ENCODE measurements around the gene LHX4. TPM values are rescaled to one million over a fixed set of nuclear protein-coding genes. Genes with fewer than 3 reads are reported as not detected.

The LHX4 gene
- total and polyA plus RNA-seq, 2 of the 8 experiments (the other 6 are each of a cell fraction or from before 2014, with no cell fraction given), result 0.85 to 4.9 TPM

DNA sequence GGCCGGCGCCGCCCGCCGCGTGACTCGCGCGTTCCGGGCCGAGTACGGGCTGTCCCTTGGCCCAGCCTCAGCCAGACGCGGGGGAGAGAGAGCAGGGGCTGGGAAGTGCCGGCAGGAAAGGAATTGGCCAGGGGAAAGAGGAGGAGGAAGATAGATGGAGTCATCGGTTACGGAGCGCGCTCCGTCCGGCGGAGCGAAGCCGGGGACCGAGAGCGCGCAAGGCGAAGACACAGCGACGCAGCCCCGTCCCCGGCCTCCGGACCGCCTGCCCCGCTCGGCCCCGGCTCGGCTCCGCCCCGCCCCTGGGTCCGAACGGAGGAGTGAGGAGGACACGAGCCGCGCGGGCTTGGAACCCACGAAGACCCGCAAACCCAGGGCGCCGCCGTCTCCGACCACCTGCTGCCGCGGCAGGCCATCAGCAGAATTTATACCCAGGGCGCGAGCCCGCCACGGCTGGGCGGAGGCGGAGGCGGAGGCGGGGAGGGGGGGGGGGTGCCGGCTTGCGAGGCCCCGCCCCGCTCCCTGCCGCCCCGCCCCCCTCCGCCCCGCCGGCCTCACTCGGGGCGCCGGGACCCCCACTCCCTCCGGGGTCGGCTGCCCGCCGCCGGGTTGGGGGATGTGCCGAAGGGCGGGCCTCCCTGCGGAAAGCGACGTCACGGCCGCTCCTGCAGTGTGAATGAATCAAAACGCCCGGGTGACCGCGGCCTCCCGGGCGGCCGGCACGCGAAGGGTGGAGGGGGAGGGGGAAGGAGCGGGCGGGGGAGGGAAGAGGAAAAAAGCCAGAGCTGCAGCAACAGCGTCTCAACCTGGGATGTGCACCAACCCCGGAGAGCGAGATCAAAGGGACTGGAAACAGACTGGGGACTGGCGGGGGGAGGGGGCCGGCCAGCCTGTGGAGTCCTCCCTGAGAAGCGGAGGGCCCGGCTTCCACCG, at the start of gene LHX4 (continued):
- TF ChIP-seq RBBP5 (IDR thresholded peaks at IDR 0.05; ENCODE audit: borderline replicate concordance, low read depth, low read length), result peak; percentile 87

All from H1 (cell line).